WTC11 (cell line): ENCODE data around the gene FMC1. TPM values are rescaled to one million over a fixed set of nuclear protein-coding genes. Genes with fewer than 3 reads are reported as not detected.
"Not testable (repeated sequence)": the region's sequence is repeated elsewhere in the genome, so short reads cannot be mapped to it uniquely, and the experiment has no call there.

Experiments
- ATAC-seq: fragments of 200-7000 bp; cut with Tn5 transposase; 2 replicates; pipeline ENCODE4 v1.10.0; 2021; ENCODE audit warnings: mild to moderate bottlenecking, moderate library complexity
- CTCF ChIA-PET: fragments of 300-600 bp; sonication (Branson Sonifier 250); formaldehyde crosslinking; loops from one replicate; lab custom pipeline; 2021; ENCODE audit warnings: antibody characterized with exemption; lab: Charles Lee
- POLR2A ChIA-PET: fragments of 350-600 bp; sonication (Branson Sonifier 250); formaldehyde crosslinking; loops from one replicate; lab custom pipeline; 2021; ENCODE audit warnings: antibody characterized with exemption; lab: Charles Lee
- DNase-seq: peaks from one replicate; pipeline ENCODE4 v3.0.0; 2021; ENCODE audit warnings: low spot score
- H3K27ac Mint-ChIP-seq: 2 replicates; pipeline ENCODE4 v1.8.0; 2021; ENCODE audit warnings: mixed read lengths
- H3K27me3 Mint-ChIP-seq: 2 replicates; pipeline ENCODE4 v1.8.0; 2021; ENCODE audit warnings: low read depth, mild to moderate bottlenecking, moderate library complexity, mixed read lengths
- H3K36me3 Mint-ChIP-seq: 2 replicates; pipeline ENCODE4 v1.8.0; 2021; ENCODE audit warnings: mixed read lengths
- H3K4me1 Mint-ChIP-seq: 2 replicates; pipeline ENCODE4 v1.8.0; 2022; ENCODE audit warnings: mixed read lengths
- H3K4me3 Mint-ChIP-seq: 2 replicates; pipeline ENCODE4 v1.8.0; 2021; ENCODE audit warnings: mild to moderate bottlenecking, moderate library complexity, mixed read lengths
- H3K9me3 Mint-ChIP-seq: 2 replicates; pipeline ENCODE4 v1.8.0; 2021; ENCODE audit warnings: mixed read lengths
- AR ChIP-seq: fragments of 250-450 bp; sonication (Bioruptor Pico); IDR thresholded peaks from 2 replicates; pipeline ENCODE4 v1.9.0; 2021; ENCODE audit warnings: mild to moderate bottlenecking
- E2F4 ChIP-seq: sonication (generic); formaldehyde crosslinking; IDR thresholded peaks from 2 replicates; pipeline ENCODE4 v1.8.1; 2022; ENCODE audit warnings: low read depth, mild to moderate bottlenecking, moderate library complexity, missing genetic modification reagents, borderline replicate concordance
- FOXP1 ChIP-seq: sonication (generic); formaldehyde crosslinking; IDR thresholded peaks from 2 replicates; pipeline ENCODE4 v1.8.0; 2022; ENCODE audit warnings: missing genetic modification reagents, mild to moderate bottlenecking, moderate library complexity, borderline replicate concordance
- MYBL2 ChIP-seq: sonication (generic); formaldehyde crosslinking; IDR thresholded peaks from 2 replicates; pipeline ENCODE4 v1.8.1; 2023; ENCODE audit warnings: mild to moderate bottlenecking, moderate library complexity, missing genetic modification reagents
- NFATC4 ChIP-seq: fragments of 250-450 bp; sonication (Bioruptor Pico); IDR thresholded peaks from 2 replicates; pipeline ENCODE4 v1.9.0; 2021; ENCODE audit warnings: mild to moderate bottlenecking
- NR1H2 ChIP-seq: sonication (generic); formaldehyde crosslinking; IDR thresholded peaks from 2 replicates; pipeline ENCODE4 v1.9.0; 2021; ENCODE audit warnings: mild to moderate bottlenecking, moderate library complexity, missing genetic modification reagents
- TCF7 ChIP-seq: sonication (generic); formaldehyde crosslinking; IDR thresholded peaks from 2 replicates; pipeline ENCODE4 v1.8.0; 2022; ENCODE audit warnings: mild to moderate bottlenecking, low read depth, missing genetic modification reagents, moderate library complexity
- TP53 ChIP-seq: sonication (generic); formaldehyde crosslinking; IDR thresholded peaks from 2 replicates; pipeline ENCODE4 v1.8.1; 2023; ENCODE audit warnings: mild to moderate bottlenecking, missing genetic modification reagents
- ZNF138 ChIP-seq: sonication (generic); formaldehyde crosslinking; conservative IDR thresholded peaks from 2 replicates; pipeline ENCODE4 v1.8.1; 2022; ENCODE audit warnings: mild to moderate bottlenecking, moderate library complexity, missing genetic modification reagents
- ZNF317 ChIP-seq: sonication (generic); formaldehyde crosslinking; IDR thresholded peaks from 2 replicates; pipeline ENCODE4 v1.8.1; 2023; ENCODE audit warnings: low read depth, mild to moderate bottlenecking, moderate library complexity, missing genetic modification reagents, borderline replicate concordance
- ZNF512 ChIP-seq: sonication (generic); formaldehyde crosslinking; IDR thresholded peaks from 2 replicates; pipeline ENCODE4 v1.8.1; 2022; ENCODE audit warnings: missing genetic modification reagents, borderline replicate concordance
- total RNA-seq: library from RNA; stranded (reverse); gene quantifications from 3 replicates; pipeline ENCODE4 v1.2.3, GENCODE V29; 2021
- TF ChIP-seq, protein P1 (sequence below): sonication (generic); formaldehyde crosslinking; IDR thresholded peaks from 2 replicates; pipeline ENCODE4 v1.8.0; 2023; ENCODE audit warnings: missing genetic modification reagents

FMC1 gene
- total RNA-seq, 1 experiment from 2014 or later: 16.3 TPM

GRCh38 chr7:139355320-139355719 is 14.2 kb downstream of the FMC1 start:
- Mint-ChIP-seq H3K4me3 (no peak overlapping the region), H3K27me3 (no peaks in the 10 kb centered on the region), H3K4me1 (peaks cover 15% of the 10 kb centered on the region), H3K9me3 (no peaks in the 10 kb centered on the region), H3K36me3 (no peaks in the 10 kb centered on the region), H3K27ac (no peak overlapping the region)
- ChIA-PET CTCF (interaction anchor here (1.2 to 1.3 kb wide), 2 partner anchors 15 to 34 kb away, joined by 3 to 4 read pairs; no protein-coding TSS in a partner anchor), POLR2A (interaction anchor here (0.6 kb wide), 2 partner anchors 19 to 136 kb away, joined by 4 read pairs; no protein-coding TSS in a partner anchor)
- TF ChIP-seq NFATC4 (CRISPR knock-in tag) (no peak), TCF7 (CRISPR knock-in tag) (no peak), ZNF512 (CRISPR knock-in tag) (no peak), E2F4 (CRISPR knock-in tag) (no peak), TP53 (CRISPR knock-in tag) (no peak), MYBL2 (CRISPR knock-in tag) (no peak), FOXP1 (CRISPR knock-in tag) (no peak), NR1H2 (CRISPR knock-in tag) (no peak), AR (CRISPR knock-in tag) (no peak), ZNF138 (CRISPR knock-in tag) (no peak)
- TF ChIP-seq, protein P1, sequence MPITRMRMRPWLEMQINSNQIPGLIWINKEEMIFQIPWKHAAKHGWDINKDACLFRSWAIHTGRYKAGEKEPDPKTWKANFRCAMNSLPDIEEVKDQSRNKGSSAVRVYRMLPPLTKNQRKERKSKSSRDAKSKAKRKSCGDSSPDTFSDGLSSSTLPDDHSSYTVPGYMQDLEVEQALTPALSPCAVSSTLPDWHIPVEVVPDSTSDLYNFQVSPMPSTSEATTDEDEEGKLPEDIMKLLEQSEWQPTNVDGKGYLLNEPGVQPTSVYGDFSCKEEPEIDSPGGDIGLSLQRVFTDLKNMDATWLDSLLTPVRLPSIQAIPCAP (CRISPR knock-in tag): no peak
- ATAC-seq (no peak), DNase-seq (no peak)

- CTCF ChIA-PET: interaction anchor here (0.6 kb wide), 1 partner anchor 383 kb away, joined by 3 read pairs; no protein-coding TSS in a partner anchor
- H3K4me3 Mint-ChIP-seq: peak overlapping the region; percentile 81
- peak; percentile 60 for TF ChIP-seq ZNF317 (CRISPR knock-in tag)
- TF ChIP-seq, all 79 proteins: peak for 1; not testable (repeated sequence) for 78
- peak overlapping the region; percentile 97 for H3K27ac Mint-ChIP-seq
- H3K9me3 Mint-ChIP-seq, H3K36me3 Mint-ChIP-seq, DNase-seq, POLR2A ChIA-PET, H3K27me3 Mint-ChIP-seq, ATAC-seq: not testable (repeated sequence)
- peaks cover 28% of the 10 kb centered on the region for H3K4me1 Mint-ChIP-seq
Observed at GRCh38 chr7:139357729-139358506, 16.8 kb downstream of the FMC1 start.
